Activated CD4-positive, alpha-beta memory T cell treated with anti-CD3 and anti-CD28 coated beads, Interleukin-2, amount 10 ng/mL, durations not matched to agents 7 days and 5 days (primary cell): ENCODE data around the gene TSHR. TPM values are rescaled to one million over a fixed set of nuclear protein-coding genes. Genes with fewer than 3 reads are reported as not detected.
"Not testable (repeated sequence)": the region's sequence is repeated elsewhere in the genome, so short reads cannot be mapped to it uniquely, and the experiment has no call there.

Experiments
- CTCF ChIA-PET: fragments of 350-600 bp; sonication (Branson Sonifier 250); formaldehyde crosslinking; loops from one replicate; lab custom pipeline; 2021; ENCODE audit warnings: antibody characterized with exemption, inconsistent platforms; lab: Charles Lee
- POLR2A ChIA-PET: fragments of 350-600 bp; sonication (Branson Sonifier 250); formaldehyde crosslinking; loops from one replicate; lab custom pipeline; 2021; ENCODE audit warnings: antibody characterized with exemption; lab: Charles Lee
- DNase-seq: peaks from one replicate; pipeline ENCODE4 v3.0.0-alpha.2; 2020
- H3K27ac Mint-ChIP-seq: one replicate; pipeline ENCODE4 v1.8.0; 2021; ENCODE audit warnings: mild to moderate bottlenecking, mixed read lengths
- H3K27me3 Mint-ChIP-seq: one replicate; pipeline ENCODE4 v1.8.0; 2021; ENCODE audit warnings: mixed read lengths
- H3K36me3 Mint-ChIP-seq: one replicate; pipeline ENCODE4 v1.8.0; 2021; ENCODE audit warnings: low read depth, mixed read lengths
- H3K4me1 Mint-ChIP-seq: one replicate; pipeline ENCODE4 v1.8.0; 2021; ENCODE audit warnings: mixed read lengths
- H3K4me3 Mint-ChIP-seq: one replicate; pipeline ENCODE4 v1.8.0; 2021; ENCODE audit warnings: mild to moderate bottlenecking, mixed read lengths
- H3K9me3 Mint-ChIP-seq: one replicate; pipeline ENCODE4 v1.8.0; 2021; ENCODE audit warnings: mixed read lengths
- total RNA-seq, 2 experiments: library from RNA; stranded (reverse); gene quantifications; one replicate each; pipeline ENCODE4 v1.2.3, GENCODE V29; 2021

The TSHR gene
- 1 to 10 TPM in 1 of 2 experiments, under 1 TPM in 1; 0.70 to 1.6 TPM for total RNA-seq

DNA sequence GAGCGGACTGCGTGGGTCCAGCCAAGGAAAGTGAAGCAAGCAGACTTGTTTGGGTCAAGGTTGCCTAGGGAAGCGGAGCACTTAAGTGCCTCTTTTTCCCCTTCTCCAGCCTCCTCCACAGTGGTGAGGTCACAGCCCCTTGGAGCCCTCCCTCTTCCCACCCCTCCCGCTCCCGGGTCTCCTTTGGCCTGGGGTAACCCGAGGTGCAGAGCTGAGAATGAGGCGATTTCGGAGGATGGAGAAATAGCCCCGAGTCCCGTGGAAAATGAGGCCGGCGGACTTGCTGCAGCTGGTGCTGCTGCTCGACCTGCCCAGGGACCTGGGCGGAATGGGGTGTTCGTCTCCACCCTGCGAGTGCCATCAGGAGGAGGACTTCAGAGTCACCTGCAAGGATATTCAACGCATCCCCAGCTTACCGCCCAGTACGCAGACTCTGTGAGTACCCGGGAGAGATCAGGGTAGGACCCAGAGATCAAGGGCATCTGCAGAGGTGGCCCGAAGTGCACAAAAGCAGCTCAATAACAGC lies at the start of gene TSHR:
TSHR (plus strand) TSS at position 206 of the 526 bp plus-strand sequence; CDS start at position 266, 60 bp downstream.
- ChIA-PET POLR2A (interaction anchor here (0.7 to 4.1 kb wide), 7 partner anchors 13 to 263 kb away, joined by 3 to 22 read pairs (median 8); no protein-coding TSS in a partner anchor), CTCF (interaction anchor here (0.6 to 11.0 kb wide), 9 partner anchors 12 to 215 kb away, joined by 3 to 188 read pairs (median 3); no protein-coding TSS in a partner anchor)
- Mint-ChIP-seq H3K36me3 (peaks cover 9% of the 10 kb centered on the region), H3K27ac (peak within 1 kb of the TSS; percentile 37), H3K4me3 (peak within 1 kb of the TSS; percentile 78), H3K27me3 (peaks cover 16% of the 10 kb centered on the region), H3K9me3 (peaks cover 2% of the 10 kb centered on the region), H3K4me1 (peaks cover 57% of the 10 kb centered on the region)
- DNase-seq, result no peak

DNA sequence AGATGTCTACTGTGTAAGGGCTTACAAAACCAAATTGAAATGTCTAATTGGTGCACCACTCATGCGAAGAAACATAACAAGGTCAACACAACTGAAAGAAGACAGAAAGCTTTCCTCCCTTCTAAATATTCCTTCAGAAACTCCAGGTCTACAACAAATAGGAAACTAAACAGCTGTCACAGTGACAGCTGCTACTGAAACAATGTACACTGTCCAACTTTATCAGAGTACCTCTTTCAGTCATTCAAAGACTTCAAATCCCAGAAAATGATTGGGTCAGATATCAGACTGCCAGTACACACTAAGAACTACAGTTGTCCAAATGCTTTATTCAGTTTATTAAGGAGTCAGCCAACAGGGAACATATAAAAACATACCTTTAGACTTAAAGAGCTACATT lies 49.1 kb upstream of the TSHR start:
- no peak overlapping the region for H3K4me3 Mint-ChIP-seq
- H3K27me3 Mint-ChIP-seq, result no peaks in the 10 kb centered on the region
- peaks cover 18% of the 10 kb centered on the region for H3K4me1 Mint-ChIP-seq
- DNase-seq, result no peak
- peaks cover 47% of the 10 kb centered on the region for H3K36me3 Mint-ChIP-seq
- CTCF ChIA-PET, result interaction anchor here (1.8 kb wide), 1 partner anchor 81 kb away, joined by 4 read pairs; no protein-coding TSS in a partner anchor
- no peaks in the 10 kb centered on the region for H3K9me3 Mint-ChIP-seq
- H3K27ac Mint-ChIP-seq, result no peak overlapping the region
- POLR2A ChIA-PET, result no interaction called here

DNA sequence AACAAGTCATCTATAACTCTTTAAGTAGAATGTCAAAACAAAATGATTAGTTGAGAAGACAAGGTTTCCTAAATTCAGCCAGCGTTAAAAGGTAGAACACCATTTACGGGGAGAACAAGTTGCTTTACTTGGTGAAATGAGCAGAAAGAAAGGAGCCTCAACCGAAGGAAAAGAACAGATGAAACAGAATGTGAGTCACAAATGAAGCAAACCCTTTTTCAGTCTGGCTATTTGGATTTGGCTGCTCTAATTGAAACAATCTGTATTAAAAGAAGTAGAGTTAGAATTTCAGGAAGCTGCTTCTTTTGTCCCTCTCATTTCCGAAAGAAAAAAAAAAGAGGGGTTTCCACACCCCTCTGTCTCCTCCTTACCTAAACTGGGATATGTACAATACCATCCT lies 48.5 kb upstream of the TSHR start:
- peaks cover 13% of the 10 kb centered on the region for H3K4me1 Mint-ChIP-seq
- H3K4me3 Mint-ChIP-seq, result no peak overlapping the region
- ChIA-PET CTCF (interaction anchor here (1.8 kb wide), 1 partner anchor 80 kb away, joined by 4 read pairs; no protein-coding TSS in a partner anchor), POLR2A (no interaction called here)
- H3K36me3 Mint-ChIP-seq, result peaks cover 41% of the 10 kb centered on the region
- DNase-seq, result no peak
- no peaks in the 10 kb centered on the region for H3K27me3 Mint-ChIP-seq
- no peaks in the 10 kb centered on the region for H3K9me3 Mint-ChIP-seq
- no peak overlapping the region for H3K27ac Mint-ChIP-seq

DNA sequence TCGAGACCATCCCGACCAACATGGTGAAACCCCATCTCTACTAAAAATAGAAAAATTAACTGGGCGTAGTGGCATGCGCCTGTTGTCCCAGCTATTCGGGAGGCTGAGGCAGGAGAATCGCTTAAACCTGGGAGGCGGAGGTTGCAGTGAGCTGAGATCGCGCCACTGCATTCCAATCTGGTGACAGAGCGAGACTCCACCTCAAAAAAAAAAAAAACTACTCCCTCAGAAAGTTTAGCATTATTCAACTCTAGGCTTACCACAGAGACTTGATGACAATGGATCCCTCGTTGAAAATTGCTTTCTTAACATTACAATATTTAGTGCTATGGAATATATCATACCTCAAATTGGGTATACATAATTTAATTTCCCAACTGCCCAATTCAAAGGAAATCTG lies 43.4 kb upstream of the TSHR start:
- CTCF ChIA-PET, H3K9me3 Mint-ChIP-seq, DNase-seq, H3K27ac Mint-ChIP-seq, H3K4me3 Mint-ChIP-seq, H3K27me3 Mint-ChIP-seq, H3K4me1 Mint-ChIP-seq, POLR2A ChIA-PET: not testable (repeated sequence)
- peaks cover 37% of the 10 kb centered on the region for H3K36me3 Mint-ChIP-seq

DNA sequence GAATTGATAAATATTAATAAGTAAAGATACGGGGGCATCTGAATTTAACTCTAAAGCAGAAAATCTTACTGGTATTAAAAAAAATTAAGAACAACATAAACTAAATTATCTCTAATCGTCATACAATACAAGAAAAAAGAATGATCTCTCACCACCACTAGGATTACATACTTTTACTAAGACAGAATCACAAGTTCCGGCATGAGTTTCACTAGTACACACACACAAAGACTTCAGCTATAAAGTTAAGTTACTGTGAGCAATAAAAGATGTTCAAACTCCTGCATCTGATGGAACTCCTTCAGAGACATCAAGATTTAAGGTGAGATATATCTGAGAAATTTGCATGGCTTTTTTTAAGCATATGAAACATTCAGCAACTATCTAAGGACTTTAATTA lies 35.8 kb upstream of the TSHR start:
- Mint-ChIP-seq H3K27ac (no peak overlapping the region), H3K36me3 (peaks cover 25% of the 10 kb centered on the region), H3K4me1 (peaks cover 3% of the 10 kb centered on the region), H3K4me3 (no peak overlapping the region), H3K27me3 (no peaks in the 10 kb centered on the region), H3K9me3 (no peaks in the 10 kb centered on the region)
- ChIA-PET CTCF (no interaction called here), POLR2A (no interaction called here)
- no peak for DNase-seq

DNA sequence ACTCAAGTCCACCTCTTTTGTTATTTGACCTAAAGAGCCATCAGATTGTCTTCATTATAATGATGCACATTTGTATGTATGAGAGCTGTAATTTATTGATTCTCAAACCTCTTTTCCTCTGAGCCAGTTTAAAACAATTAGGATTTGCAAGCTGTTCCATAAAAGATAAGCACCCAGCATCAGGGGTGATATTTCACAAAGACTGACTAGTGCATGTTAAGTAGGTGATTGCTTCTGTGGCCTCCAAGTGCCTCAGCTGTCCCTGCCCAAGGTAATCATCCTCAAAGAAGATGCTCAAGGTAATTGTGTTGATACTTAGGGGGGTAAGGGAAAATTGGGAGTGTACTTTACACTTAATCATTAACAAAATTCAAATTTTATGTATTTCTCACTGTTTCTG lies 32.1 kb upstream of the TSHR start:
- H3K36me3 Mint-ChIP-seq, result peaks cover 33% of the 10 kb centered on the region
- H3K27ac Mint-ChIP-seq, result no peak overlapping the region
- no peaks in the 10 kb centered on the region for H3K27me3 Mint-ChIP-seq
- no peak overlapping the region for H3K4me3 Mint-ChIP-seq
- POLR2A ChIA-PET, result no interaction called here
- CTCF ChIA-PET, result interaction anchor here (0.6 kb wide), 1 partner anchor 417 kb away, joined by 4 read pairs; no protein-coding TSS in a partner anchor
- H3K9me3 Mint-ChIP-seq, result no peaks in the 10 kb centered on the region
- no peak for DNase-seq
- peaks cover 26% of the 10 kb centered on the region for H3K4me1 Mint-ChIP-seq

DNA sequence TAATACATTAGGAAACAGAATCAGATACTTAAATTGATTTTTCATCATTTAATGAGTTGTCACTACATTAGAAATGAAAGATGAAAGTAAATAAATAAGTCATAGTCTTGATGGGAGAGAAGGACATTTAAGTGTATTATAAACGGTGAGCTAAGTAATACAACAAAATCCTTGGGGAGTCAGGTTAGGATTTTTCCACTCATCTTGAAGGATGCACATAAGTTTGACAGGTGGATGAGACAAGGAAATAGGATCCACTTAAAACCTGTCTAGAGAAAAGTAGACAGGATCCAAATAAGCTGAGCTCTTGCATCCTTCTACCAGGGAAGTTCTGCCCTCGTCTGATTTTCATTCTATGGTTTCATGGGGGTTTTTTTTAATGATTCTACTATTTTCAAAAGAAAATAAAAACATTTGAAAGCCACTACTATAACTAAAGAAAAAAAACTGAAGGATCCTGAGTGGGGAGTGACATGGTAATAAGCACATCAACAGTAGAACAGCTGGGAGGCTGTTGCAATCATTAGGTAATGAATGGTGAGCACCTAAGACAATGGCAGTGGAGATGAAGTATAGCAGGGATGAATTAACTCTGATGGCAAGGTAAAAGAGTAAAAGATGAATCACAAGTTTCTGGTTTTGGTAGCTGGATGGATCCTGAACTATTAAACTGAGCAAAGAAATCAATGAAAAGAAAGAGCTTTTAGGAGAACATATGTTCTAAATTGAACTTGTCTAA lies 30.9 kb upstream of the TSHR start:
- no peaks in the 10 kb centered on the region for H3K9me3 Mint-ChIP-seq
- CTCF ChIA-PET, result no interaction called here
- no peak overlapping the region for H3K27ac Mint-ChIP-seq
- no peak overlapping the region for H3K4me3 Mint-ChIP-seq
- H3K36me3 Mint-ChIP-seq, result peaks cover 44% of the 10 kb centered on the region
- H3K4me1 Mint-ChIP-seq, result peaks cover 33% of the 10 kb centered on the region
- no peak for DNase-seq
- POLR2A ChIA-PET, result no interaction called here
- H3K27me3 Mint-ChIP-seq, result no peaks in the 10 kb centered on the region

DNA sequence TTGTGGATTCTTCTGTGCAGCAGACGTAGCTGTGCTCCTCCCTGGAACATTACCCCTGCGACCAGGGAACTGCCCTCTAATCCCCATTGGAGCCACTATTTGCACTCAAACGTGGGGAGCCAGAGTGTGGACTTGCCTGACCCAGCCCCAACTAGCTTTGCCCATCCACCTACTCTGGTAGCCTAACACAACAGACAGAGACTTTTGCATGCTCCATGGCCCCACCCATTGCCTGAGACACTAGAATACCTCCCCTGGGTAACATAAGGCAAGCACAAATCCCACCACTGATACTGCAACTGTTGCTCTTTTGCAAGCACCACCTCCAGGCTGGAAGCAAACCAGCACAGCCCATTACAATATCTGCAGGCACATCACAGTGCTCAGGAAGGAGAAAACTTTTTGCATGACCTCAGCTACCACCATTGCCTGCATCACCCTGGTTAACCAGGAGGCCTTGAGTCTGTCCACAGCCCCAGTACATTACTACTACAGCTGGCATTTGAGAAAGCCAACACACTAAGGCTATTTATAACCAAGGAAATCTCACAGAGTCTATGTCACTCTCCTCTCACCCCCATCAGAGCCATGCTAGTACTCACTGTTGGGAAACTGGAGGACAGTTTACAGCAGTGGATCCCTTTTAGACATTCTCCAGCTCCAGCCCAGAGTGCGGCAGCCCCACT lies 28.9 kb upstream of the TSHR start:
- peaks cover 53% of the 10 kb centered on the region for H3K4me1 Mint-ChIP-seq
- CTCF ChIA-PET, result interaction anchor here (1.8 kb wide), 1 partner anchor 13 kb away, joined by 4 read pairs; no protein-coding TSS in a partner anchor
- H3K27ac Mint-ChIP-seq, result no peak overlapping the region
- peaks cover 1% of the 10 kb centered on the region for H3K9me3 Mint-ChIP-seq
- peaks cover 52% of the 10 kb centered on the region for H3K36me3 Mint-ChIP-seq
- no peaks in the 10 kb centered on the region for H3K27me3 Mint-ChIP-seq
- POLR2A ChIA-PET, result no interaction called here
- no peak for DNase-seq
- no peak overlapping the region for H3K4me3 Mint-ChIP-seq

DNA sequence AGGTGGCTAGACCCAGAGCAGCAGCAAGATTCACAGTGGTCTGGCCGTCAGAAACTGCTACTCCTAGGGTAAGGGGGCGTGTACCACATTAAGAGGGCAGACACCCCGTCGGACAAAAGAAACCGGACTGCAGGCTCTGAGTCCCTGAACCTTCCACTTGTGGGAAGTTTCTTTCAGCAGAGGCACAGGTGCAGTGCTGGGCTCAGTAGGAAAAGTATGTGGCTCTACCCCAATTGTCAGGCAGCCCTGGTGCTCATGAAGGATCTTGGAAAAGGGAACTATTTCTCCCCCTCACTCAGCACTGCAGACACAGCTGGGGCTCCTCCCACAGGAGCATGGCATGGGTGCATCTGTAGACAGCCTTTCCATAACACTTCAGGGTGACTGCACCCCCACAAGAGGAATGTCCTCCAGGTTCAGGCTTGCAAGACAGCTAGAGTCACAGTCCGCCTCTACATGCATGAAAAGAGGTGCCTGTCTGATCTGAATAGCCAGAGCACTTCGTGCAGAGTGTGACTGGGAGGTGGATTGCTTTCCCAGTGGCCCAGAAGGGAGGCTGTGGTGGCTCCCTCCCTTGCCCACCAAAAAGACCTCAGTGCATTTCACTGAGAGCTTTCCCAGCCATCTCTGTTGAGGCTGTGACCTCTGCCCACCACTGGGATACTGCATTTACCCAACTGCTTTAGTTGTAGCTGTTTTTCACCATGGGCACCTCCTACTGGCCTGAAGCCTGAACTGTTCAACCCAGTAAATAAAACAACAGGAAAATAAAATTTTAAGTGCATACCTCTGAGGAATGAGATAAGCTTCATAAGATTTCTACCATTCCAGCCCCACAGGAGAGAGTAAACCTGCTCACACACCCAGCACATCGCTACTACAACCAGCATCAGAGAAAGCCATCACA lies 28.1 kb upstream of the TSHR start:
- no peak for DNase-seq

DNA sequence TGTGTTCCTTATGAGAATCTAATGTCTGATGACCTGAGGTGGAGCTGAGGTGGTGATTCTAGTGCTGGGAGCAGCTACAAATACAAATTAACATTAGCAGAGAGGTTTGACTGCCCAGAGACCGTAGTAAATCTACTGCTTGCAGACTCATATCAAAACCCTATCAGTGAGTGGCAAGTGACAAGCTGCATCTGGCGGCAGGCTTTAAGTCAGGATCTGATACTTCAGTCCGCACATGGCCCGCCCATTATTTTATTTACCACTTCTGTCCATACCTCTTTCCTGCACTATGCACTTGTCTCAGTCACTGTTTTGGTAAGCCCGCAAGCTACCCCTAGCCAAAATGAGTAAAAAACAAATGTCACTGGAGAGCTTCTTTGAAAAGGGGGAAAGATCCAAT lies 25.3 kb upstream of the TSHR start:
- no peak for DNase-seq
- peaks cover 70% of the 10 kb centered on the region for H3K4me1 Mint-ChIP-seq
- H3K4me3 Mint-ChIP-seq, result peak overlapping the region; percentile 2
- no peaks in the 10 kb centered on the region for H3K27me3 Mint-ChIP-seq
- ChIA-PET POLR2A (interaction anchor here (1.9 to 2.9 kb wide), 4 partner anchors 11 to 291 kb away, joined by 6 to 42 read pairs (median 14); partner anchors contain the start of genes CEP128 and GTF2A1), CTCF (interaction anchor here (1.2 to 2.5 kb wide), 5 partner anchors 11 to 240 kb away, joined by 3 to 16 read pairs (median 10); partner anchors contain the start of gene CEP128)
- peaks cover 3% of the 10 kb centered on the region for H3K9me3 Mint-ChIP-seq
- peak overlapping the region; percentile 88 for H3K27ac Mint-ChIP-seq
- H3K36me3 Mint-ChIP-seq, result peaks cover 70% of the 10 kb centered on the region

More for the DNA sequence above, 28.1 kb upstream of the TSHR start:
- Mint-ChIP-seq H3K27me3 (no peaks in the 10 kb centered on the region), H3K9me3 (peaks cover 3% of the 10 kb centered on the region), H3K36me3 (peaks cover 59% of the 10 kb centered on the region), H3K27ac (no peak overlapping the region), H3K4me1 (peaks cover 60% of the 10 kb centered on the region), H3K4me3 (no peak overlapping the region)
- ChIA-PET CTCF (interaction anchor here (1.8 kb wide), 1 partner anchor 14 kb away, joined by 4 read pairs; no protein-coding TSS in a partner anchor), POLR2A (interaction anchor here (0.6 kb wide), 1 partner anchor 219 kb away, joined by 4 read pairs; no protein-coding TSS in a partner anchor)

DNA sequence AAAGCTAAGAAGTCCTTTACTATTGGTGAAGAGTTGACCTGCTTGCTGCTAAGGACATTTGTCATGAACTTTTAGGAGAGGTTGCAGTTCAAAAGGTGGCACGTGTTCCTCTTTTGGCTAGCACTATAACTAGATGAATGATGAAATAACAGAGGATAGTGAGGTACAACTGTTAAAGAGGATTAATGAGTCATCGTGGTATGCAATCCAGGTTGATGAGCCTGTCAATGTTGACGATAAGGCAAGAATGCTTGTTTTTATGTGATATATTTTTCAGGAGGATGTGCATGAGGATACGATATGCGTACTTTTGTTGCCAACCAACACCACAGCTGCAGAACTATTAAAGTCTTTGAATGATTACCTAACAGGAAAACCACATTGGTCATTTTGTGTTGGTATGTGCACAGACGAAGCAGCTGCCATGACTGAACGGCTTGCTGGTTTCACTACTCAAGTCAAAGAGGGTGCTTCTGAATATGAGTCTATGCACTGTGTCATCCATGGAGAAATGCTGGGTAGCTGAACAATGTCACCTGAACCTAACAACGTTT lies 24.5 kb upstream of the TSHR start:
- peak overlapping the region; percentile 42 for H3K4me3 Mint-ChIP-seq
- ChIA-PET CTCF (interaction anchor here (1.1 to 2.5 kb wide), 5 partner anchors 11 to 57 kb away, joined by 3 to 16 read pairs (median 10); partner anchors contain the start of gene CEP128), POLR2A (interaction anchor here (0.7 to 2.9 kb wide), 8 partner anchors 9 to 290 kb away, joined by 3 to 42 read pairs (median 5); partner anchors contain the start of genes CEP128 and GTF2A1)
- peaks cover 3% of the 10 kb centered on the region for H3K9me3 Mint-ChIP-seq
- H3K4me1 Mint-ChIP-seq, result peaks cover 64% of the 10 kb centered on the region
- H3K27me3 Mint-ChIP-seq, result no peaks in the 10 kb centered on the region
- peak overlapping the region; percentile 88 for H3K27ac Mint-ChIP-seq
- DNase-seq, result peak; percentile 70
- peaks cover 67% of the 10 kb centered on the region for H3K36me3 Mint-ChIP-seq
